HEK293 (cell line): ENCODE data around the gene SEMA3A.

Source experiments
- FEZF1 ChIP-seq: fragments of 450-650 bp; formaldehyde crosslinking; IDR thresholded peaks from 2 replicates; pipeline ENCODE4 v1.5.1; 2016; ENCODE audit warnings: missing biosample characterization, missing genetic modification characterization
- YY1 ChIP-seq: fragments of 450-650 bp; formaldehyde crosslinking; IDR thresholded peaks from 2 replicates; pipeline ENCODE4 v1.5.1; 2018; ENCODE audit warnings: missing biosample characterization, missing genetic modification characterization
- ZNF600 ChIP-seq: fragments of 450-650 bp; formaldehyde crosslinking; IDR thresholded peaks from 2 replicates; pipeline ENCODE4 v1.5.1; 2016; ENCODE audit warnings: missing biosample characterization, missing genetic modification characterization
- TF ChIP-seq, protein P1 (sequence below): fragments of 450-650 bp; formaldehyde crosslinking; IDR thresholded peaks from 2 replicates; pipeline ENCODE4 v1.5.1; 2016; ENCODE audit warnings: missing biosample characterization, missing genetic modification characterization

DNA sequence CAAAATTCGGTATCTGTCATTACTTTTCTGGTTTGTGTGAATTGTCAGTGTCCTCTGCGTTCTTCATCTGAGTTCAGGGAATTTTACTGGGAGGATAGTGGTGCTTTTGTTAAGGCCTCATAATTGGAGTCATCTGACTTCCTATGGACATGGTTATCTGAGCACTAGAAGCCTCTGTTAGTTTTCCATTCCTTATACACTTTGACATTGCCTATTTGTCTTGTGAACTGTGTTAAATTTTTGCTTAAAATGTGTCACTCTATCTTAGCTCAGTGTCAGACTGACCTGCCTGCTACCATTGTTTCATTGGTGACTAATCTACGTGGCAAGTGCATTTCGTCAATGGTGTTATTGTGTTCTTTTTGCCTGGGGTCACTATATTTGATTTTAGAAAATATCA is 253.3 kb downstream of the SEMA3A start:
- no peak for TF ChIP-seq YY1 (tag by site-specific recombination)
- TF ChIP-seq FEZF1 = no peak
- TF ChIP-seq, protein P1, sequence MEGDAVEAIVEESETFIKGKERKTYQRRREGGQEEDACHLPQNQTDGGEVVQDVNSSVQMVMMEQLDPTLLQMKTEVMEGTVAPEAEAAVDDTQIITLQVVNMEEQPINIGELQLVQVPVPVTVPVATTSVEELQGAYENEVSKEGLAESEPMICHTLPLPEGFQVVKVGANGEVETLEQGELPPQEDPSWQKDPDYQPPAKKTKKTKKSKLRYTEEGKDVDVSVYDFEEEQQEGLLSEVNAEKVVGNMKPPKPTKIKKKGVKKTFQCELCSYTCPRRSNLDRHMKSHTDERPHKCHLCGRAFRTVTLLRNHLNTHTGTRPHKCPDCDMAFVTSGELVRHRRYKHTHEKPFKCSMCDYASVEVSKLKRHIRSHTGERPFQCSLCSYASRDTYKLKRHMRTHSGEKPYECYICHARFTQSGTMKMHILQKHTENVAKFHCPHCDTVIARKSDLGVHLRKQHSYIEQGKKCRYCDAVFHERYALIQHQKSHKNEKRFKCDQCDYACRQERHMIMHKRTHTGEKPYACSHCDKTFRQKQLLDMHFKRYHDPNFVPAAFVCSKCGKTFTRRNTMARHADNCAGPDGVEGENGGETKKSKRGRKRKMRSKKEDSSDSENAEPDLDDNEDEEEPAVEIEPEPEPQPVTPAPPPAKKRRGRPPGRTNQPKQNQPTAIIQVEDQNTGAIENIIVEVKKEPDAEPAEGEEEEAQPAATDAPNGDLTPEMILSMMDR (tag by site-specific recombination) = no peak
- TF ChIP-seq ZNF600 (tag by site-specific recombination) = no peak
